HEK293 (cell line): Measurements from ENCODE around the gene FLVCR1.

Source experiments
- CTCF ChIA-PET: fragments of 350-600 bp; formaldehyde crosslinking; extraction: SDS; loops from one replicate; lab custom pipeline; 2021; ENCODE audit warnings: antibody characterized with exemption; lab: Yijun Ruan, JAX
- POLR2A ChIA-PET: fragments of 300-600 bp; formaldehyde crosslinking; extraction: SDS; loops from one replicate; lab custom pipeline; 2020; ENCODE audit warnings: antibody characterized with exemption, inconsistent platforms; lab: Yijun Ruan, JAX
- H3K27ac ChIP-seq: fragments of 200-500 bp; sonication (Bioruptor generic); 2 replicates; pipeline ENCODE4 v1.5.1; 2014; ENCODE audit warnings: low read depth, low read length, control low read depth, inconsistent platforms; ENCODE audit errors: extremely low read depth
- H3K36me3 ChIP-seq, 2 experiments: fragments of 200-500 bp in 1 of 2; sonication (Bioruptor generic) in 1 of 2; 1 replicate in 1 of 2; 2 replicates in 1 of 2; pipeline ENCODE4 v1.5.1; 2014 to 2017; ENCODE audit warnings: inconsistent platforms in 2 of 2, low read length in 2 of 2; ENCODE audit not compliant: control insufficient read depth in 2 of 2, insufficient read depth in 1 of 2
- H3K4me1 ChIP-seq: fragments of 200-500 bp; sonication (Bioruptor generic); 2 replicates; pipeline ENCODE4 v1.5.1; 2014; ENCODE audit warnings: mild to moderate bottlenecking, low read length, inconsistent platforms; ENCODE audit not compliant: control insufficient read depth, insufficient read depth
- H3K4me3 ChIP-seq: 2 replicates; pipeline ENCODE4 v1.5.1; 2011; ENCODE audit warnings: low read depth, mild to moderate bottlenecking, control low read depth, low read length, moderate library complexity
- H3K9me3 ChIP-seq: fragments of 200-500 bp; sonication (Bioruptor generic); 2 replicates; pipeline ENCODE4 v1.5.1; 2014; ENCODE audit warnings: low read depth, low read length, inconsistent platforms; ENCODE audit not compliant: control insufficient read depth, insufficient read depth
- GLI2 ChIP-seq: fragments of 450-650 bp; formaldehyde crosslinking; IDR thresholded peaks from 2 replicates; pipeline ENCODE4; 2017; ENCODE audit warnings: missing biosample characterization, missing genetic modification characterization, low read depth, borderline replicate concordance
- OVOL3 ChIP-seq: fragments of 450-650 bp; formaldehyde crosslinking; IDR thresholded peaks from 2 replicates; pipeline ENCODE4 v1.5.1; 2016; ENCODE audit warnings: missing biosample characterization, missing genetic modification characterization
- PRDM10 ChIP-seq: fragments of 450-650 bp; formaldehyde crosslinking; IDR thresholded peaks from 2 replicates; pipeline ENCODE4 v1.5.1; 2016; ENCODE audit warnings: missing biosample characterization, missing genetic modification characterization
- REPIN1 ChIP-seq: fragments of 450-650 bp; formaldehyde crosslinking; IDR thresholded peaks from 2 replicates; pipeline ENCODE4 v1.5.1; 2017; ENCODE audit warnings: missing biosample characterization, missing genetic modification characterization, low read depth
- SCRT1 ChIP-seq: fragments of 450-650 bp; formaldehyde crosslinking; IDR thresholded peaks from 2 replicates; pipeline ENCODE4 v1.5.1; 2016; ENCODE audit warnings: missing biosample characterization, missing genetic modification characterization, borderline replicate concordance
- TSHZ1 ChIP-seq: fragments of 450-650 bp; formaldehyde crosslinking; IDR thresholded peaks from 2 replicates; pipeline ENCODE4 v1.5.1; 2016; ENCODE audit warnings: missing biosample characterization, missing genetic modification characterization, borderline replicate concordance
- ZNF121 ChIP-seq: fragments of 450-650 bp; formaldehyde crosslinking; IDR thresholded peaks from 2 replicates; pipeline ENCODE4 v1.5.1; 2016; ENCODE audit warnings: missing biosample characterization, missing genetic modification characterization
- ZNF18 ChIP-seq: fragments of 450-650 bp; formaldehyde crosslinking; IDR thresholded peaks from 2 replicates; pipeline ENCODE4 v1.5.1; 2016; ENCODE audit warnings: missing biosample characterization, missing genetic modification characterization
- ZNF184 ChIP-seq: fragments of 450-650 bp; IDR thresholded peaks from 2 replicates; pipeline ENCODE4 v1.5.1; 2018; ENCODE audit warnings: missing biosample characterization, mild to moderate bottlenecking, missing genetic modification characterization
- ZNF521 ChIP-seq: fragments of 450-650 bp; formaldehyde crosslinking; IDR thresholded peaks from 2 replicates; pipeline ENCODE4 v1.5.1; 2017; ENCODE audit warnings: missing biosample characterization, mild to moderate bottlenecking, missing genetic modification characterization
- ZNF792 ChIP-seq: fragments of 450-650 bp; formaldehyde crosslinking; IDR thresholded peaks from 2 replicates; pipeline ENCODE4 v1.5.1; 2016; ENCODE audit warnings: missing biosample characterization, missing genetic modification characterization
- ZNF843 ChIP-seq: fragments of 450-650 bp; formaldehyde crosslinking; IDR thresholded peaks from 2 replicates; pipeline ENCODE4 v1.5.1; 2016; ENCODE audit warnings: missing biosample characterization, missing genetic modification characterization
- TF ChIP-seq, protein P1 (sequence below): fragments of 450-650 bp; formaldehyde crosslinking; IDR thresholded peaks from 2 replicates; pipeline ENCODE4 v1.5.1; 2016; ENCODE audit warnings: missing biosample characterization, missing genetic modification characterization

Gene FLVCR1

GRCh38 chr1:212871976-212872375 lies 13.9 kb downstream of the FLVCR1 start (continued):
- TF ChIP-seq, protein P1, sequence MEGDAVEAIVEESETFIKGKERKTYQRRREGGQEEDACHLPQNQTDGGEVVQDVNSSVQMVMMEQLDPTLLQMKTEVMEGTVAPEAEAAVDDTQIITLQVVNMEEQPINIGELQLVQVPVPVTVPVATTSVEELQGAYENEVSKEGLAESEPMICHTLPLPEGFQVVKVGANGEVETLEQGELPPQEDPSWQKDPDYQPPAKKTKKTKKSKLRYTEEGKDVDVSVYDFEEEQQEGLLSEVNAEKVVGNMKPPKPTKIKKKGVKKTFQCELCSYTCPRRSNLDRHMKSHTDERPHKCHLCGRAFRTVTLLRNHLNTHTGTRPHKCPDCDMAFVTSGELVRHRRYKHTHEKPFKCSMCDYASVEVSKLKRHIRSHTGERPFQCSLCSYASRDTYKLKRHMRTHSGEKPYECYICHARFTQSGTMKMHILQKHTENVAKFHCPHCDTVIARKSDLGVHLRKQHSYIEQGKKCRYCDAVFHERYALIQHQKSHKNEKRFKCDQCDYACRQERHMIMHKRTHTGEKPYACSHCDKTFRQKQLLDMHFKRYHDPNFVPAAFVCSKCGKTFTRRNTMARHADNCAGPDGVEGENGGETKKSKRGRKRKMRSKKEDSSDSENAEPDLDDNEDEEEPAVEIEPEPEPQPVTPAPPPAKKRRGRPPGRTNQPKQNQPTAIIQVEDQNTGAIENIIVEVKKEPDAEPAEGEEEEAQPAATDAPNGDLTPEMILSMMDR (tag by site-specific recombination), result no peak
- TF ChIP-seq ZNF521 (tag by site-specific recombination) (no peak), SCRT1 (tag by site-specific recombination) (no peak)

GRCh38 chr1:212873518-212873917 lies 15.4 kb downstream of the FLVCR1 start:
- Histone ChIP-seq H3K27ac (no peak overlapping the region), H3K4me3 (no peak overlapping the region), H3K9me3 (no peaks in the 10 kb centered on the region), H3K36me3 (peaks cover 53 to 78% of the 10 kb centered on the region in 2 experiments), H3K4me1 (no peaks in the 10 kb centered on the region)
- ChIA-PET POLR2A (no interaction called here), CTCF (no interaction called here)
- no peak for TF ChIP-seq GLI2
- no peak for TF ChIP-seq ZNF792 (tag by site-specific recombination)

DNA sequence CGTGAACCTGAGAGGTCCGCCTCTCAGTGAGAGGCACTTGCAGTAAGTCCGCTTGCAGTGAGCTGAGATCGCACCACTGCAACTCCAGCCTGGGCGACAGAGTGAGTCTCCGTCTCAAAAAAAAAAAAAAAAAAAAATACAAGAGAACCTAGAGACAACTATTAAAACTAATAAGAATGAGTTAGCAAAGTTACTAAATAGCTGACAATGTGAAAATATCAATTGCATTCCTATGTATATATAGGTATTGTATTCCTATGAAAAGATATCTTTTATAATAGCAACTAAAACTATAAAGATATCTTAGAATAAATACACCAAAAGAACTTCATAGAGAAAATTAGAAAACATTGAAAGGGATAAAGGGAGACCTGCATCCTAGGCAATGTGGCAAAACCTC lies 20.3 kb downstream of the FLVCR1 start:
- ChIA-PET POLR2A (interaction anchor here (0.9 kb wide), 1 partner anchor 21 kb away, joined by 5 read pairs; the partner anchor contains the start of gene FLVCR1), CTCF (no interaction called here)
- TF ChIP-seq ZNF121 (tag by site-specific recombination) (no peak), ZNF184 (tag by site-specific recombination) (no peak), ZNF18 (no peak), PRDM10 (no peak), ZNF843 (tag by site-specific recombination) (no peak), OVOL3 (tag by site-specific recombination) (no peak), GLI2 (no peak), TSHZ1 (tag by site-specific recombination) (no peak), ZNF521 (tag by site-specific recombination) (no peak), REPIN1 (tag by site-specific recombination) (no peak)
- peaks cover 50 to 66% of the 10 kb centered on the region in 2 experiments for H3K36me3 ChIP-seq
- no peak overlapping the region for H3K4me3 ChIP-seq
- no peak overlapping the region for H3K27ac ChIP-seq
- no peaks in the 10 kb centered on the region for H3K9me3 ChIP-seq
- H3K4me1 ChIP-seq, result no peaks in the 10 kb centered on the region
